HG02798 (cell line): ENCODE measurements around the gene FOLR3.
"Not testable (repeated sequence)": the region's sequence is repeated elsewhere in the genome, so short reads cannot be mapped to it uniquely, and the experiment has no call there.

Source experiments
- ATAC-seq: cut with Tn5 transposase; IDR thresholded peaks from one replicate; pipeline ENCODE4 v1.9.1; 2021; ENCODE audit warnings: mild to moderate bottlenecking; ENCODE audit not compliant: unreplicated experiment, poor library complexity

Gene FOLR3

DNA sequence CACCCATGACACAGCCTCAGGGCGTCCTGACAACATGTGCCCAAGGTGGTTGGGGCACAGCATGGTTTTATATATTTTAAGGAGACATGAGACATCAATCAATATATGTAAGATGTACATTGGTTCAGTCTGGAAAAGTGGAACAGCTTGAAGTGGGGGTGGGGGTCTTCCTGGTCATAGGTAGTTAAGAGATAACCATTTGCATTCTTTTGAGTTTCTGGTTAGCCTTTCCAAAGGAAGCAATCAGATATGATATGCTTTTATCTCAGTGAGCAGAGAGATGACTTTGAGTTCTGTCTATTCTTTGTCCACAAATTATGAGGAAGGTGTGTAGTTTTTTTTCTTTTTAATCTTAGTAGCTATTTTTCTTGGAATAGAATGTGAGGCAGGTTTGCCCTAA lies 12.9 kb upstream of the FOLR3 start:
- ATAC-seq = no peak

DNA sequence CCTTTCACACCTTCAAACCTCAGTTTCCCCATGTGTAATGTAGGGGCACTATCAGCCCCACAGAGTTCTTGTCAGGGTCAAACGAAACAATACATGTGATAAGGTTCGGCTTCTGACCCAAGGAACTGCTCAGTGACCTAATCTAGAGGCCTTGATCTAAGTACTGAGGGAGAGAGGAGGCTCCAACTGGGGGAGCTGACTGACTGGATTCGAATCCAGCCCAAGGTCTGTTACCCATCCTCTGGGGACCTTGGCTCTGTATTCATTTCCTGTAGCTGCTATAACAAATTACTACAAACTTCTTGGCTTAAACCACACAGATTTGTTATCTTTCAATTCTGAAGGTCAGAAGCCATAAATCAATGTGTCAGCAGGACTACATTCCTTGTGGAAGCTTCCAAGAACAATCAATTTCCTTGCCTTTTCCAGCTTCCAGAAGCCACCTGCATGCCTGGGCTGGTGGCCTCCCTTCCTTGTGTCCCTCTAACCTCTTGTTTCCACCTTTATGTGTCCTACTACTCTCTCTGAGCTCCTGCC lies 12.3 kb upstream of the FOLR3 start:
- ATAC-seq = no peak

DNA sequence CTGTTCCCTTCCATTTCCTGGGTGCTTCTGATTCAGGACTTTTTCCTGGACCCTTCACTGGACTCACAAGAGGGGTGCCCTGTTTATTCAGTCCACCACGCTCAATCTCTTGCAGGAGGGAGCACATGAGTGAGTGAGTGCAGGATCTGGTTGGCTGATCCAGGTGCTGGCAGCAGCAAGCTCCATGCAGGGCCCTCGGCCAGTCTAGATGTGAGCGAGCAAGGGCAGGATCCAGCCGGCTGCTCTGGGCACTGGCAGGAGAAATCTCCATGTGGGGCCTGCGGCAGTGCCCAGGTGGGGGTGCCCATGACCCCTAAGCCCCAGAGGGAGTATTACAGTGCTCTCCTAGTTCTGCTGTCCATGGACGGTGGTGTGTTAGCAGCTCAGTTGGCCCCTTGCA lies 11.5 kb upstream of the FOLR3 start:
- no peak for ATAC-seq

DNA sequence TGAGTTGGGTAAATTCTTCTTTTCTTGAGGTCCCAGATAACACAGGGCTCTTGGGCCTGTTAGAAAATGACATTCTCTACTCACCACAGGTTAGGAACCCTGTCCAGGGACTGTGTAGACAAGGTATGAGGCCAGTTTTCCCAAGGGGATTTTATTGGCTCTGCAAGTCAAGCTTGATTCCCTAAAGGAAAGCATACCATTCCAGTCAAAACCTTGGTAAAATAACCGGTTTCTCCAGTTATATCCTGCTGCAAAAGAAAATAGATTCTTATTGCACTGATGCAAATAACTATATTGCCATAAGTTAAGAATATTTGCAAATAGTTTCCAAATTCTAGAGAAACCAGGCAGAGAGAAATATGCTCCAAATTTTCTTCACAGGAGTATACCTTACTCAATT lies 9.6 kb upstream of the FOLR3 start:
- ATAC-seq = no peak

DNA sequence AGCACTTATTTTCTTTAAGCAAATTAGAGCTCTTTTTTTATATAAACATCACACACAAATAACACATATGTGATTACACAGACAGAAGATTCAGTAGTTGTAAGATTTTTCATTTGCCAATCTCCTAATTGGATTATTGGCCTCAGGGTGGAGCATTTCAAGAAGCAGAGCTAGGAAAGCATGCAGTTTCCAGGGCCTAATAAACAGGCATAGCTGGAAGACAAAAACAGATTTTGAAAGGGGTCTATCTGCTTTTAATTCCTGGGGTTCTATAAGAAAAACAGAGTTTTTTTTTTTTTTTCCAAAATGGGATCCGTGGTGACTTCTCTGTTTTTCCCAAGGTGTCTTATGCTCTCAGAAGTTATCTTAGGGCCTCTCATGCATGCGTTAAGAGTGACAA lies 7.6 kb upstream of the FOLR3 start:
- ATAC-seq = no peak

DNA sequence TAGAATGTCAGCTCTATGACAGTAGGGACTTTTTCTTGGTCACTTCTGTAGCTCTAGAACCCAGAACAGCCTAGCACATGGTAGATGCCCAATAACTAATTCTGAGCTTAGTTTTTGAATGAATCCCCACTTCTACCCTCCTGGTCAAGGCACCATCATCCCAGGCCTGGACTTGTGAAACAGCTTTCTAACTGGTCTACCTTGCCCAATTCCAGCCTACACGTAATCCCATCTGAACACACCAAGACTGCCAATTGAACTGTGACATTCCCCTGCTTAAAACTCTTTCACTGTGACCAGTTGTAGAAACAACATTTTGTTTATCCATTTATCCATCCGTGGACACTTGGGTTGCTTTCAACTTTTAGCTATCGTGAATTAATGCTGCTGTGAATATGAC lies 6.1 kb upstream of the FOLR3 start:
- no peak for ATAC-seq

DNA sequence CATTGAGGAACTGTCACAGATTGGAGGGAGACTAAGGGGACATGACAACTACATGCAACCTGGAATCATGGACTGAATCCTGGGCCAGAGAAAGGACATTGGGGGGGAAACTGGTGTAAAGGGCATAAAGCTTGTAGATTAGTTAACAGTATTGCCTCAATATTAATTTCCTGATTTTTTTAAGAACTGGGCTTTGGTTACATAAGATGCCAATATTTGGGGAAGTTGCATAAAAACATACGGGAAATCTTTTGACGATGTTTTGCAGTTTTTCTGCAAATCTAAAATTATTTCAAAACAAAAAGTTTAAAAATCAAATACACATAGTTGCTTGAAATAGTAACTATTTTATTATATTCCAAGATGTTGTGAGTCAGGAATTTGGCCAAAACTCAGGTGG lies 2.9 kb upstream of the FOLR3 start:
- ATAC-seq = no peak

DNA sequence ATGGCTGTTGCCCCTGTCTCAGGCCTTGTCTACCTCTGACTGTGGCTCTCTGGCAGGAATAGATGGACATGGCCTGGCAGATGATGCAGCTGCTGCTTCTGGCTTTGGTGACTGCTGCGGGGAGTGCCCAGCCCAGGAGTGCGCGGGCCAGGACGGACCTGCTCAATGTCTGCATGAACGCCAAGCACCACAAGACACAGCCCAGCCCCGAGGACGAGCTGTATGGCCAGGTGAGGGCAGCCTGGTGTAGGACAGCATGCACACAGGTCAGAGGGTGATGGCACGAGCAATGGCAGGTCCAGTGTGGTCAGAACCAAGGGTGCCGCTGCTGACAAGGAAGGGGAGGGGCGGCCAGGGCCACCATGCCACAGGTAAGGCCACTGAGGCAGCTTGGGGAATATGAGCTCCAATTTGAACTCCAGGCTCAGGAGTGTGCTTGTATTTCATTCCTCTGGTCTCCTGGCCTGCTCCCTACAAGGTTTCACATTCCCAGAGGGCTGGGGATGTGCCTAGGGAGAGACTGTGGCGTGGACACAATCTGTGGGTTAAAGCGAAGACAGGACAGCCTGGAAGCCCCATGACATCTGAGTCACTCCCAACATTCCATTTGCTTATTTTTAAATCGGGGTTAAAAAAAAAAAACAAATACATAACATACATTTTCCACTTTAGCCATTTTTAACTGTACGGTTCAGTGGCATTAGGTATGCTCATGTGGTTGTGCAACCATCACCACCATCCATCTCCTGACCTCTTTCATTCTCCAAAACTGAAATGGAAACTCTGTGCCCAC lies 562 bp downstream of the FOLR3 start:
- no peak for ATAC-seq

DNA sequence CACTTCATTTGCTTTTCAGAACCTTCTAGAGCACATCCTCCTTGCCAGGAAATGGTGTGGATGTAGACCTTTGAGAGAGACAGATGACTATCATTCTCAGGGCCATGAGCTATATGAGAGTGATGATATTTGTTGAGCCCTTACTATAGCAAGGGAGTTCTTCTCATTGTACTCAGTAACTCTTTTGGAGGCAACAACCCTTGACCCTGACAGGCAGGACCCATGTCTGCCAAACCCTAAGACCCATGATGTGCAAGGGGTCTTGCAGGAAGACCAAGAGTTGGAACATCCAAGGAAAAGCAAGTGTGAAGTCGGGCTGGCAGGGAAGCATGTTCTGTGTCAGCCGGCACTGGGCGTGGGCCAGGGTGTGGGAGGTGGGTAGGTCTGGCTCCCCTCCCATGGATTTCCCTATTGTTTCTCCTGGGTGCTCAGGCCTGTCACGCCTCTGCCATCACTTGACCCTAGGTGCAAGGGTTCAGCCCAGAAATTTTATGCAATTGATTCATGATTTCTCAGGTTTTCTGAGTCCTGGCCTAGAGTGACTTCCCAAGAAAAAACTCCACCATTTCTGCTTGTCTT lies 1.2 kb downstream of the FOLR3 start:
- no peak for ATAC-seq

DNA sequence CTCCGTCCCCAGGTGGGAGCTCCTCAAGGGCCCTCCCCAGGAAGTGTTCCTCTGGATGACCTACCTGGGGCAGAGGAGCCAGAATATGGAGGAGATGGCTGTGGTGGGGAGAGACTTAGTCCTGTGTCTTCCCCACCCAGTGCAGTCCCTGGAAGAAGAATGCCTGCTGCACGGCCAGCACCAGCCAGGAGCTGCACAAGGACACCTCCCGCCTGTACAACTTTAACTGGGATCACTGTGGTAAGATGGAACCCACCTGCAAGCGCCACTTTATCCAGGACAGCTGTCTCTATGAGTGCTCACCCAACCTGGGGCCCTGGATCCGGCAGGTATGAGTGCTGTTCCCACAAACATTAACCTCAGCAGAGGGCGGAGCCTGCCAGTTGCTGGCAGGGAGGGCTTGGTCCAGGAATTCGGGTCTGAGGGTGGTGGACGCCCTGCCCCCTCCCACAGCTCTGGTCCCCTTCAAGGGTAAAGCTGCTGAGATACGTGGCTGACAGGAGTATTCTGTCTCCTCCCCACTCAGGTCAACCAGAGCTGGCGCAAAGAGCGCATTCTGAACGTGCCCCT lies 3.4 kb downstream of the FOLR3 start:
- no peak for ATAC-seq

DNA sequence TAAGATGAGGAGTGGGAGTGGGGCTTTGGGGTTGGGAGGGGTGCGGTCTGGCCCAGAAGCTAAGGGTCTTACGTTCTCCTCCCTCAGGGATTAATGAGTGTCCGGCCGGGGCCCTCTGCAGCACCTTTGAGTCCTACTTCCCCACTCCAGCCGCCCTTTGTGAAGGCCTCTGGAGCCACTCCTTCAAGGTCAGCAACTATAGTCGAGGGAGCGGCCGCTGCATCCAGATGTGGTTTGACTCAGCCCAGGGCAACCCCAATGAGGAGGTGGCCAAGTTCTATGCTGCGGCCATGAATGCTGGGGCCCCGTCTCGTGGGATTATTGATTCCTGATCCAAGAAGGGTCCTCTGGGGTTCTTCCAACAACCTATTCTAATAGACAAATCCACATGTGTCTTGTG lies 4.0 kb downstream of the FOLR3 start:
- no peak for ATAC-seq

DNA sequence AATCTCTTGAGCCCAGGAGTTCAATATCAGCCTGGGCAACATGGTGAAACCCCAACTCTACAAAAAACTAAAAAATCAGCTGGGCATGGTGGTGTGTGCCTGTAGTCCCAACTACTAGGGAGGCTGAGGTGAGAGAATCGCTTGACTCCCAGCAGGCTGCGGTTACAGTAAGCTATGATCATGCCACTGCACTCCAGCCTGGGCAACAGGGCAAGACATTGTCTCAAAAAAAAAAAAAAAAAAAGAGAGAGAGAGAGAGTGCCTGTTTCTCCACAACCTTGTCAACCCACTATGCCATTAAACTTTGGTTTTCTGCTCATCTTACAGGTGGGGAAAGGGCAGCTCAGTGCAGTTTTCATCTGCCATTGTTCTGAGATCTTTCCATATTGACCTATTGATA lies 5.1 kb downstream of the FOLR3 start:
- no peak for ATAC-seq

DNA sequence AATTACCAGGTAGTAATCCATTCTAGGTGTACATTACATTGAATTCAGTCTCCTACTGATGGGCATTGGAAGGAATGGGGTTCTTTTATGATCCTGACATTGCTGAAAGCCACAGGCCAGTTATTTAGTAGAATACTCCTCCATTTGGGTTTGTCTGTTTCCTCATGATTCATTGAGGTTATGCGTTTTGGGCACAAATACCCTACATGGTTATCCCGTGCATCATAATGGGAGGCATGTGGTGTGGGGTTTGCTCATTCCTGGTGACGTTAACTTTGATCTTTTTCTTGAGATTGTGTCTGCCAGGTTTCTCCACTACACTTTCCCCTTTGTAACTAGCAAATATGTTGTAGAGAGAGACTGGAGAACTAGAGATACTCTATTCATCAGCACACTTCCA lies 5.5 kb downstream of the FOLR3 start:
- no peak for ATAC-seq

DNA sequence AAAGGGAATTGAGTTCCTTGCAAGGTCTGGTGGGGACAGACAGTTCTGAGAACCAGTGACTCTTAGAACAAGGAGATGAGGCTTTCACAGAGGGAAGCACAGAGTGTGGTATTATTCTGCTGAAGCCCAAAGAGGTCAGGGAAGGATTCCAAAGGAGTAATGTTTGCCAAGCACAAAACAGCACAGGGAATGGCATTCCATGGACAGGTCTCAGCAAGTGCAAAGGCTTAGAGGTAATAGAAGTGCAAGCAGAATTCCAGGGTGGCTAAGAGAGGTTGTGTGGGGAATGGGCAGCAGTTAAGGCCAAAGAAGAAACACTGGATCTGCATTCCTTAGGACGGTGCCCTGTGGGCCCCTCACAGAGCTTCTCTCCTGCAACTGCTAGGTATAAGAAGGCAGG lies 6.6 kb downstream of the FOLR3 start:
- not testable (repeated sequence) for ATAC-seq

DNA sequence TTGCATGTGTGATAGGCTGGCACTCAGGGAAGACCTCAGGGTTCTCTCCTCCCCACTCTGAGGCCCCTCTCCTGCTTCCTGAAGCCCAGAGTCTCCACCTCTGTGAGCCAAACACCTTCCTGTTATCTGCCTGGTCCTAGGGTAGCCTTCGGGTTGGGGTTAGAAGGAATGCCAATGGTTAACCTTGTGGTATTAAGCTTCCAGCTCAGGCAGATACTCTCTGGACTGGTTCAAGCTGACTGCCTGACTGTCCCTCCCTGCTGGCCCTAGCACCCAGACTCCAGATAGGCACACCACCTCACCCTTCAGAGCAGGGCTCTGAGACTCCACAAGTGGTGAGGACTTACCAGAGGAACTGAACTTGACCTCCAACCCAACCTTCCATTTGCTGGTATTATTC lies 7.0 kb downstream of the FOLR3 start:
- ATAC-seq = not testable (repeated sequence)

DNA sequence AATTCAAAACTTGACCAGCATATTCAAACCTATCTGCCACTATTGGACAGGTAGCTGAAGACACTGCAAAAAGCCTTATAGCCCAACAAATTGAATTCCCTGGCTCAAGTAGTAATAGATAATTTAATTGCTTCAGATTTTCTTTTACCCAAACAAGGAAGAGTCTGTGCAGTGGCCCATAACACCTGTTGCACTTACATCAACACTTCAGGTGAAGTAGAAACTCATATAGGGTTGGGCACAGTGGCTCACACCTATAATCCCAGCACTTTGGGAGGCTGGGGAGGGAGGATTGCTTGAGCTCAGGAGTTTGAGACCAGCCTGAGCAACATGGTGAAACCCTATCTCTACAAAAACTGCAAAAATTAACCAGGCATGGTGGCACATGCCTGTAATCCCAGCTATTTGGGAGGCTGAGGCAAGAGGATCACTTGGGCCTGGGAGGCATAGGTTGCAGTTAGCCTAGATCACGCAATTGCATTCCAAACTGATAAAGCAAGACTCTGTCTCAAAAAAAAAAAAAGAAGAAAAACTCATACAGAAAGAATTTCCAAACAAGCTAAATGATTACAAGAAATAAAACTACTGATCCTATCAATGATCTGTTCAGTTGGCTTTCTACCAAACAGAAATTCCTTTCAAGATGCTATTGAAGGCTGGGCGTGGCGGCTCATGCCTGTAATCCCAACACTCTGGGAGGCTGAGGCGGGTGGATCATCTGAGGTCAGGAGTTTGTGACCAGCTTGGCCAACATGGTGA lies 9.5 kb downstream of the FOLR3 start:
- ATAC-seq = no peak

DNA sequence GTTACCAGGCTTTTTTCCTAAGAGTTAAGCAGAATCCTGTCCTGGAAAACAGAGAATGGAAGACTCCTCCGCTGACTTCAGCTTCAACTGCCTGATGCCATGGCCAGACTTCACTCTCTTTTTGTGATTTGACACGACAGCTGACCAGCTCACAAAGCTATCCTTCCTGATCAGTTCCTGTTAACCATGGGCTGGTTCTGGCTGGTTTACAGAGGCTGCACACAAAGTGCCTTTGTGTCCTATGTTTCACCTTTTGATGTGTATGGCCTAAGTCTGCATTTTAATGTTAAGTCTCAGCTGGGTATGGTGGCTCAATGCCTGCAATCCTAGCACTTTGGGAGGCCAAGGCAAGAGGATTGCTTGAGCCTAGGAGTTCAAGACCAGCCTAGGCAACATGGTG lies 11.1 kb downstream of the FOLR3 start:
- ATAC-seq = no peak

DNA sequence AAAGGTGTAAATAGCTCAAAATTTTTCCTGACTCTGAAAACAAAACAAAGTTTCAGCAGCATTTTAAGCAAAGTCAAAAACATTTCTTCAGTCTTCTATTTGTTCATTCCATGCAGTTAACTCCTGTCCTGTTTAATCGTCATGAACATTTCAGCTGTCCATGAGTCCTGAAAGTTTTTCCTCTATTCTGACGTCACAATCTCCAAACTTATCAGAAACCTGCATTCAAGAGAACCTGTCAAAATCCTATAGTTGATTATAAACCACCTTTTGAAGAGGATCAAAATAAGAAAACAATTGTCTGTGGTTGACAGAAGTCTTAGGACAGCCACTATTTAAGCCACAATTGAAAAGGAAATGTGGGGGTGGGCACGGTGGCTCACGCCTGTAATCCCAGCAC lies 15.4 kb downstream of the FOLR3 start:
- ATAC-seq = no peak

DNA sequence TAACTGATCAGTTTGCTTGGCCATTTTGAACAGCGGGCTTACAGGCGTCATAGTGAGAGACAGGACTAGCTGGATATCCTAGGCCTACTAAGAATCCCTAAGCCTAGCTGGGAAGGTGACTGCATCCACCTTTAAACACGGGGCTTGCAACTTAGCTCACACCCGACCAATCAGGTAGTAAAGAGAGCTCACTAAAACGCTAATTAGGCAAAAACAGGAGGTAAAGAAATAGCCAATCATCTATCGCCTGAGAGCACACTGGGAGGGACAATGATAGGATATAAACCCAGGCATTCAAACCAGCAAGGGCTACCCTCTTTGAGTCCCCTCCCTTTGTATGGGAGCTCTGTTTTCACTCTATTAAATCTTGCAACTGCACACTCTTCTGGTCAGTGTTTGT lies 18.3 kb downstream of the FOLR3 start:
- ATAC-seq = not testable (repeated sequence)

DNA sequence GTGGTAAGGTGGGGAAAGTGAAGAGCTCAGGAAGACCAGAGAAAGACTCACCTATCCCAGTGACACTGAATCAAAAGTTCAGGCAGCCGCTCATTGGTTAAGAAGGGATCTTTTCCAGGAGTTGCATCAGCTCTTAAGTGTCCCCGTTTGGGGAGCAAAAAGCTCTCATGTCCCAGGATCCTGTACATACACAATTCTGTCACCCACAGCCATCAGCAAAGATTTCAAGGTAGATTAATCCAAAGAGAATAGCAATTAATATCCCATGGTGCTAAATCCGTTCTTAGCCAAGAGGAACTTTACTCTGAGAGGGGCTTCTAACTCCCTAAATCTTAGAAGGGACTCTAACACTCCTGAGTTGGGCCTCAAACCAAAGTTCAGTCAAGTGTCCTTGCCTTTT lies 19.3 kb downstream of the FOLR3 start:
- ATAC-seq = no peak

DNA sequence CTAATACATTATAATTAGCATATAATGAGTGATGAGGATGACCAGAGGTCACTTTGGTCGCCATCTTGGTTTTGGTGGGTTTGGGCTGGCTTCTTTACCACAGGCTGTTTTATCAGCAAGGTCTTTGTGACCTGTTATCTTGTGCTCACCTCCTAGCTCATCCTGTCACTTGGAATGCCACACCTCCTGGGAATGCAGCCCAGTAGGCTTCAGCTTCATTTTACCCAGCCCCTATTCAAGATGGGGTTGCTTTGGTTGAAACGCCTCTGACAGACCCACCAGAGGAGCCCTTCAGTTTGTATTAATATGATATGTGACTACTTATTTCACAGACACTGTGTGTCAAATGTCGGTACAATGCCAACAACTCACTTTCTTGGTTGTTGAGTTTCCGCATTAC lies 20.2 kb downstream of the FOLR3 start:
- no peak for ATAC-seq
